Measurements from ENCODE around the gene JMJD1C.
"Not testable (repeated sequence)": the region's sequence is repeated elsewhere in the genome, so short reads cannot be mapped to it uniquely, and the experiment has no call there.

The JMJD1C gene

GRCh38 chr10:63391812-63392211 lies 74.0 kb downstream of the JMJD1C start:
- H3K9me3 ChIP-seq (ENCODE audit: low read length) = no peaks in the 10 kb centered on the region
- no peaks in the 10 kb centered on the region for H3K4me1 ChIP-seq (ENCODE audit: insufficient read depth, low read length)
- H3K4me3 ChIP-seq (ENCODE audit: low read length) = no peak overlapping the region
- no peaks in the 10 kb centered on the region for H3K27me3 ChIP-seq (ENCODE audit: insufficient read depth, low read length)
- no peaks in the 10 kb centered on the region for H3K36me3 ChIP-seq (ENCODE audit: insufficient read depth, low read length)
- H2AFZ ChIP-seq (ENCODE audit: low read depth, low read length) = no peak overlapping the region

GRCh38 chr10:63390521-63390920 lies 75.3 kb downstream of the JMJD1C start:
- no peak overlapping the region for H3K4me3 ChIP-seq (ENCODE audit: low read length)
- H3K4me1 ChIP-seq (ENCODE audit: insufficient read depth, low read length) = no peaks in the 10 kb centered on the region
- no peaks in the 10 kb centered on the region for H3K27me3 ChIP-seq (ENCODE audit: insufficient read depth, low read length)

GRCh38 chr10:63388421-63389031 lies 77.3 kb downstream of the JMJD1C start:
- no peaks in the 10 kb centered on the region for H3K27me3 ChIP-seq (ENCODE audit: insufficient read depth, low read length)
- no peaks in the 10 kb centered on the region for H3K4me1 ChIP-seq (ENCODE audit: insufficient read depth, low read length)
- H3K4me3 ChIP-seq (ENCODE audit: low read length) = no peak overlapping the region

More at GRCh38 chr10:63390521-63390920, 75.3 kb downstream of the JMJD1C start:
- Histone ChIP-seq H2AFZ (ENCODE audit: low read depth, low read length) (no peak overlapping the region), H3K36me3 (ENCODE audit: insufficient read depth, low read length) (no peaks in the 10 kb centered on the region), H3K9me3 (ENCODE audit: low read length) (no peaks in the 10 kb centered on the region)

DNA sequence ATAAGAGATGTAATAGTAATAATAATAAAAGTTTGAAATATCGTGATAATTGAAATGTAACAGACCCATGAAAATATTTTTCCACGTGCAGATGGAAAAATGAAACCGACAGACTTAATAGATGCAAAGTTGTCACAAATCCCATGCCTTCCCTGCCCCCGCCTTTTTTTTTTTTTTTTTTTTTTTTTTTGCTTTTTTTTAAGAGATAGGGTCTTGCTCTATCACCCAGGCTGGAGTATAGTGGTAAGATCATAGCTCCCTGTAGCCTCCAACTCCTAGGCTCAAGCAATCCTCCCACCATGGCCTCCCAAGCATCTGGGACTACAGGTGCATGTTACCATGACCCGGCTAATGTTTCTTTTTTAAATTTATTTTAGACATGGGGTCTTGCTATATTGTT lies 80.5 kb downstream of the JMJD1C start:
- Histone ChIP-seq H3K36me3 (ENCODE audit: insufficient read depth, low read length) (no peaks in the 10 kb centered on the region), H2AFZ (ENCODE audit: low read depth, low read length) (no peak overlapping the region), H3K9me3 (ENCODE audit: low read length) (no peaks in the 10 kb centered on the region), H3K4me3 (ENCODE audit: low read length) (no peak overlapping the region), H3K27me3 (ENCODE audit: insufficient read depth, low read length) (no peaks in the 10 kb centered on the region), H3K4me1 (ENCODE audit: insufficient read depth, low read length) (no peaks in the 10 kb centered on the region)

More at GRCh38 chr10:63388421-63389031, 77.3 kb downstream of the JMJD1C start:
- no peaks in the 10 kb centered on the region for H3K36me3 ChIP-seq (ENCODE audit: insufficient read depth, low read length)
- H2AFZ ChIP-seq (ENCODE audit: low read depth, low read length) = no peak overlapping the region
- H3K9me3 ChIP-seq (ENCODE audit: low read length) = no peaks in the 10 kb centered on the region

DNA sequence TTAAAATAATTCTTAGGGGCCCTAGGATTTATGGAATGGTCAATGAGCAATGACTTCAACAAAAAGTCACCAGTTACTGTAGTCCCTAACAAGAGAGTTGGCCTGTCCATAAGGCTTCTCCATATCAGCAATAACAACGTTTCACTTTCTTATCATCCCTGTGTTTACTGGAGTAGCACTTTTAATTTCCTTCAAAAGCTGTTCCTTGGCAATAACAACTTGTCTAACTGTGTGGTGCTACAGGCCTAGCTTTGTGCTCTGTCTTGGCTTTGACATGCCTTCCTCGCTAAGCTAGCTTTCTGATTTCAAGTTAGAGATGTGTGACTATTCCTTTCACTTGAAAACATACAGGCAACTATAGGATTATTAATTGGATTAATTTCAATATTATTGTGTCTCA lies 81.1 kb downstream of the JMJD1C start:
- Histone ChIP-seq H3K27me3 (ENCODE audit: insufficient read depth, low read length) (no peaks in the 10 kb centered on the region), H3K4me3 (ENCODE audit: low read length) (no peak overlapping the region), H3K36me3 (ENCODE audit: insufficient read depth, low read length) (peaks cover 5% of the 10 kb centered on the region), H3K9me3 (ENCODE audit: low read length) (peaks cover 4% of the 10 kb centered on the region), H2AFZ (ENCODE audit: low read depth, low read length) (no peak overlapping the region), H3K4me1 (ENCODE audit: insufficient read depth, low read length) (no peaks in the 10 kb centered on the region)

DNA sequence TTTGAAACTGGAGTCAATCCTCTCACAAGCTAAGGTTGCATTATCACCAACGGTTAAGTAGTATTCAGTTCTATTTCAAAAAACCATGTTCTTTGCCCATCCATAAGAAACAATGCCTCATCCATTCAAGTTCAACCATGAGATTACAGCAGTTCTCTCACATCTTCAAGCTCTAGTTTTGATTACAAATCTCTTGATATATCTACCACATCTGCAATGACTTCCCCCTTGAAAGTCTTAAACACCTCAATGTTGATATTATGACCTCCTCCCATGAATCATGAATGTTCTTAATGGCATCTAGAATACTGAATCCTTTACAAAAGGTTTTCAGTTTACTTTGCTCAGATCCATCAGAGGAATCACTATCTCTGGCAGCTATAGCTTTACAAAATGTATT lies 81.8 kb downstream of the JMJD1C start:
- Histone ChIP-seq H3K4me1 (ENCODE audit: insufficient read depth, low read length) (no peaks in the 10 kb centered on the region), H3K36me3 (ENCODE audit: insufficient read depth, low read length) (peaks cover 7% of the 10 kb centered on the region), H3K27me3 (ENCODE audit: insufficient read depth, low read length) (no peaks in the 10 kb centered on the region), H2AFZ (ENCODE audit: low read depth, low read length) (no peak overlapping the region), H3K9me3 (ENCODE audit: low read length) (peaks cover 4% of the 10 kb centered on the region), H3K4me3 (ENCODE audit: low read length) (no peak overlapping the region)

GRCh38 chr10:63383141-63383540 lies 82.6 kb downstream of the JMJD1C start:
- H3K9me3 ChIP-seq (ENCODE audit: low read length) = peaks cover 4% of the 10 kb centered on the region
- H3K36me3 ChIP-seq (ENCODE audit: insufficient read depth, low read length) = peaks cover 7% of the 10 kb centered on the region
- H3K4me1 ChIP-seq (ENCODE audit: insufficient read depth, low read length) = no peaks in the 10 kb centered on the region
- H2AFZ ChIP-seq (ENCODE audit: low read depth, low read length) = no peak overlapping the region
- H3K4me3 ChIP-seq (ENCODE audit: low read length) = no peak overlapping the region
- no peaks in the 10 kb centered on the region for H3K27me3 ChIP-seq (ENCODE audit: insufficient read depth, low read length)

DNA sequence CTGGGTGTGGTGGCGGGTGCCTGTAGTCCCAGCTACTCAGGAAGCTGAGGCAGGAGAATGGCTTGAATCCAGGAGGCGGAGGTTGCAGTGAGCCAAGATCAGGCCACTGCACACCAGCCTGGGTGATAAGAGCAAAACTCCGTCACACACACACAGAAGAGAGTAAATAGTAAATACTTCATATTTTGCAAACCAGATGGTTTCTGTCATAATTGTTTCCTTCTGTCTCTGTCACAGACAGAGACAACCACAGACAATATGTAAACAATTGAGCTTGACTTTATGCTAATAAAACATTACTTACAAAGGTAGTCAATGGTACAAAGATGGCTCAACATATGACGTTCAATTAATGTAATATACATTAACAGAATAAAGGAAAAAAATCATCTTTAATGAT lies 83.7 kb downstream of the JMJD1C start:
- Histone ChIP-seq H3K4me3 (ENCODE audit: low read length) (no peak overlapping the region), H3K9me3 (ENCODE audit: low read length) (peaks cover 4% of the 10 kb centered on the region), H3K4me1 (ENCODE audit: insufficient read depth, low read length) (no peaks in the 10 kb centered on the region)

GRCh38 chr10:63377305-63377661 lies 88.5 kb downstream of the JMJD1C start:
- H3K4me1 ChIP-seq (ENCODE audit: insufficient read depth, low read length); H3K4me3 ChIP-seq (ENCODE audit: low read length); H3K9me3 ChIP-seq (ENCODE audit: low read length); H3K27me3 ChIP-seq (ENCODE audit: insufficient read depth, low read length); H3K36me3 ChIP-seq (ENCODE audit: insufficient read depth, low read length); H2AFZ ChIP-seq (ENCODE audit: low read depth, low read length): not testable (repeated sequence)

More for the DNA sequence above, 83.7 kb downstream of the JMJD1C start:
- Histone ChIP-seq H3K27me3 (ENCODE audit: insufficient read depth, low read length) (no peaks in the 10 kb centered on the region), H3K36me3 (ENCODE audit: insufficient read depth, low read length) (peaks cover 7% of the 10 kb centered on the region), H2AFZ (ENCODE audit: low read depth, low read length) (no peak overlapping the region)

DNA sequence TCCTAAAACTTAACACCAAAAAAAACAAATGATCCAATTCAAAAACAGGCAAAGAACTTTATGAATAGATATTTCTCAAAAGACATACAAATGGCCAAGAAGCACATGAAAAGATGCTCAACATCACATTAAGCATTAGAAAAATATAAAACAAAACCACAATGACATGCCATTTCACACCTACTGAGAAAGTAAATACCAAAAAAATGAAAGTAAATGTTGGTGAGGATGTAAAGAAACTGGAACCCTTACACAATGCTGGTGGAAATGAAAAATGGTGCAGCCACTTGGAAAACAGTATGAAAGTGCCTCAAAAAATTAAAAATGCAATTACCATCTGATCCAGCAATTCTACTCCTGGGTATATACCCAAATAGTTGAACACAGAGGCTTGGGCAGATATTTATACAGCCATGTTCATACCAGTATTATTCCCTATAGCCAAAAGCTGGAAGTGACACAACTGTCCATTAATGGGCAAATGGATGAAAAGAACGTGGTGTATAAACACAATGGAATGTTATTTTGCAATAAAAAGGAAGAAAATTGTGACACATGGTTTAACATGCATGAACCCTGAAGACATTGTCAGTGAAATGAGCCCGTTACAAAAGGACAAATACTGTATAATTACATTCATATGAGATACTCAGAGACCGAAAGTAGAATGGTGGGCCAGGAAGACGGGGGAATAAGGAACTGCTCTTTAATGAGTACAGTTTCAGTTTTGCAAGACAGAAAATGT lies 89.0 kb downstream of the JMJD1C start:
- H2AFZ ChIP-seq (ENCODE audit: low read depth, low read length) = no peak overlapping the region
- H3K4me1 ChIP-seq (ENCODE audit: insufficient read depth, low read length) = no peaks in the 10 kb centered on the region
- no peak overlapping the region for H3K4me3 ChIP-seq (ENCODE audit: low read length)
- peaks cover 4% of the 10 kb centered on the region for H3K9me3 ChIP-seq (ENCODE audit: low read length)
- H3K36me3 ChIP-seq (ENCODE audit: insufficient read depth, low read length) = peaks cover 7% of the 10 kb centered on the region
- H3K27me3 ChIP-seq (ENCODE audit: insufficient read depth, low read length) = no peaks in the 10 kb centered on the region

GRCh38 chr10:63375859-63376258 lies 89.9 kb downstream of the JMJD1C start:
- Histone ChIP-seq H3K9me3 (ENCODE audit: low read length) (peaks cover 4% of the 10 kb centered on the region), H3K4me3 (ENCODE audit: low read length) (no peak overlapping the region), H2AFZ (ENCODE audit: low read depth, low read length) (no peak overlapping the region), H3K4me1 (ENCODE audit: insufficient read depth, low read length) (no peaks in the 10 kb centered on the region), H3K36me3 (ENCODE audit: insufficient read depth, low read length) (peaks cover 7% of the 10 kb centered on the region), H3K27me3 (ENCODE audit: insufficient read depth, low read length) (no peaks in the 10 kb centered on the region)

GRCh38 chr10:63375458-63375857 lies 90.3 kb downstream of the JMJD1C start:
- no peak overlapping the region for H2AFZ ChIP-seq (ENCODE audit: low read depth, low read length)
- no peak overlapping the region for H3K4me3 ChIP-seq (ENCODE audit: low read length)
- peaks cover 4% of the 10 kb centered on the region for H3K9me3 ChIP-seq (ENCODE audit: low read length)
- H3K36me3 ChIP-seq (ENCODE audit: insufficient read depth, low read length) = peaks cover 7% of the 10 kb centered on the region
- no peaks in the 10 kb centered on the region for H3K4me1 ChIP-seq (ENCODE audit: insufficient read depth, low read length)
- no peaks in the 10 kb centered on the region for H3K27me3 ChIP-seq (ENCODE audit: insufficient read depth, low read length)

DNA sequence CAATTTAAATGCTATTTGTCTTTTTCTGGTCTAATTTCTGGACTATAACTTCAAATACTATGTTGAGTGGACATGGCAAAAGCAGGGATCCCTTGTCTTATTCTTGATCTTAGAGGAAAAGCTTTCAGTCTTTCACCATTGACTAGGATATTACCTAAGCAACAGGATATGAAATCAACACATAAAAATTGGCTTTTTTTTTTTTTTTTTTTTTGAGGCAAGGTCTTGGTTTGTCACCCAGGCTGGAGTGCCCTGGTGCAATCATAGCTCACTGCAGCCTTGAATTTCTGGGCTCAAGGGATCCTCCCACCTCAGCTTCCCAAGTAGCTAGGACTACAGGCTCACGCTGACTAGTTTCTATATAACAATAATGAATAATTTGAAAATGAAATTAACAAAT lies 90.8 kb downstream of the JMJD1C start:
- Histone ChIP-seq H3K4me3 (ENCODE audit: low read length) (no peak overlapping the region), H3K27me3 (ENCODE audit: insufficient read depth, low read length) (no peaks in the 10 kb centered on the region), H3K36me3 (ENCODE audit: insufficient read depth, low read length) (peaks cover 5% of the 10 kb centered on the region), H2AFZ (ENCODE audit: low read depth, low read length) (no peak overlapping the region), H3K9me3 (ENCODE audit: low read length) (peaks cover 2% of the 10 kb centered on the region), H3K4me1 (ENCODE audit: insufficient read depth, low read length) (no peaks in the 10 kb centered on the region)

DNA sequence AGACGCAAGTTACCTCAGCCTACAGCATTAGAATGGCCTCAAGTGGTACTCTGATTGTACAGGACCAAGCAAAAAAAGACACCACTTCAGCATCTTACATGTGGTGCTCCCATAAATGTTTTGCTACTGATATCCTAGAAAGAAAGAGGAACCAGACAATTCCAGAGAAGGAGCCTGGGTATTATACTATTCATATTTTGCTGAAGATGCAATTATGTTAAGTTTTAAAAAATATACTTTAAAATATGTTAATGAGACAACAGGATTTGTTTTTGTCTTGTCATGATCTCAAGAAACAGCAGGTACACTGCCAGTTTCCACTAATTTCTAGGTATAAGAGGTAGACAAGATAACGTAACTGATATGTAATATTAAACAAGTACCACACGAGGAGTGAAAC lies 92.6 kb downstream of the JMJD1C start:
- Histone ChIP-seq H3K36me3 (ENCODE audit: insufficient read depth, low read length) (no peaks in the 10 kb centered on the region), H3K27me3 (ENCODE audit: insufficient read depth, low read length) (no peaks in the 10 kb centered on the region)

More for the DNA sequence above, 92.6 kb downstream of the JMJD1C start:
- no peaks in the 10 kb centered on the region for H3K4me1 ChIP-seq (ENCODE audit: insufficient read depth, low read length)
- H3K9me3 ChIP-seq (ENCODE audit: low read length) = no peaks in the 10 kb centered on the region
- no peak overlapping the region for H3K4me3 ChIP-seq (ENCODE audit: low read length)
- no peak overlapping the region for H2AFZ ChIP-seq (ENCODE audit: low read depth, low read length)
